C4-2B (cell line): ENCODE results near the gene RANBP17.

ENCODE experiments used
- ZFX ChIP-seq: fragments of 450-650 bp; IDR thresholded peaks from 2 replicates; pipeline ENCODE4 v1.6.1; 2017
- TF ChIP-seq, protein P1 (sequence below): fragments of 450-650 bp; conservative IDR thresholded peaks from 2 replicates; pipeline ENCODE4 v1.5.1; 2017; ENCODE audit warnings: mild to moderate bottlenecking

DNA sequence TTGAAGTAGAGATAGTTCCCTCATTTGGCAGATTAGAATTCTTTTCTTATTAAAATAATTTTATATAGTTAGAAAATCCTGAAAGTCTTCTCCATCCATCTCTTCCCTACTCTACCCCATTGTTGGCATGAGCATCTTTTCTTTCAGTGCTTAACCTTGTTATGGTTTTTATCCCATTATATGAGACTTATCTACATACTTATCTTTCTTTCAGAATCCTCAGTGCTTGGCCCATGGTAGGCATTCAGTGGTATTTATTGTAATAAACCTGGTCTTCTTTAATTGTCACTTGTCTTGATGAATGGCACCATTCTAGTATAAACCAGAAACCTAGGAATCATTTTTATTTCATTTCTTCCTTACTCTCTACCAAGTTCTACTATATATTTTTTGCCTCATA, 277.4 kb downstream of the RANBP17 start:
- TF ChIP-seq, protein P1, sequence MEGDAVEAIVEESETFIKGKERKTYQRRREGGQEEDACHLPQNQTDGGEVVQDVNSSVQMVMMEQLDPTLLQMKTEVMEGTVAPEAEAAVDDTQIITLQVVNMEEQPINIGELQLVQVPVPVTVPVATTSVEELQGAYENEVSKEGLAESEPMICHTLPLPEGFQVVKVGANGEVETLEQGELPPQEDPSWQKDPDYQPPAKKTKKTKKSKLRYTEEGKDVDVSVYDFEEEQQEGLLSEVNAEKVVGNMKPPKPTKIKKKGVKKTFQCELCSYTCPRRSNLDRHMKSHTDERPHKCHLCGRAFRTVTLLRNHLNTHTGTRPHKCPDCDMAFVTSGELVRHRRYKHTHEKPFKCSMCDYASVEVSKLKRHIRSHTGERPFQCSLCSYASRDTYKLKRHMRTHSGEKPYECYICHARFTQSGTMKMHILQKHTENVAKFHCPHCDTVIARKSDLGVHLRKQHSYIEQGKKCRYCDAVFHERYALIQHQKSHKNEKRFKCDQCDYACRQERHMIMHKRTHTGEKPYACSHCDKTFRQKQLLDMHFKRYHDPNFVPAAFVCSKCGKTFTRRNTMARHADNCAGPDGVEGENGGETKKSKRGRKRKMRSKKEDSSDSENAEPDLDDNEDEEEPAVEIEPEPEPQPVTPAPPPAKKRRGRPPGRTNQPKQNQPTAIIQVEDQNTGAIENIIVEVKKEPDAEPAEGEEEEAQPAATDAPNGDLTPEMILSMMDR = no peak
- TF ChIP-seq ZFX = no peak
